Anterior cingulate cortex (tissue), 58 donors: Measurements from ENCODE around the gene TDRKH.
"Not testable (repeated sequence)": the region's sequence is repeated elsewhere in the genome, so short reads cannot be mapped to it uniquely, and the experiment has no call there.

Experiments used
- DNase-seq, 58 donors: peaks; one replicate each; lab custom pipeline; 2025; lab: John Stamatoyannopoulos, UW

The TDRKH gene

GRCh38 chr1:151806170-151806569 lies 15.9 kb upstream of the TDRKH start:
- DNase-seq: no peak

- no peak for DNase-seq
Measured at GRCh38 chr1:151805066-151805820, 14.9 kb upstream of the TDRKH start, which contains the start of gene LINGO4. TSS of gene LINGO4 (minus strand) at chr1:151805419. CDS start at chr1:151802704, 2,715 bp downstream.

GRCh38 chr1:151803915-151804314 lies 13.6 kb upstream of the TDRKH start:
- no peak for DNase-seq

- no peak for DNase-seq
Measured at GRCh38 chr1:151803164-151803563, 12.9 kb upstream of the TDRKH start.

- DNase-seq: no peak
Measured at GRCh38 chr1:151802372-151802771, 12.1 kb upstream of the TDRKH start.

- no peak for DNase-seq
Measured at GRCh38 chr1:151801846-151802245, 11.5 kb upstream of the TDRKH start.

GRCh38 chr1:151801310-151801820 lies 11.1 kb upstream of the TDRKH start:
- no peak for DNase-seq

- no peak for DNase-seq
Measured at GRCh38 chr1:151800830-151801229, 10.5 kb upstream of the TDRKH start.

GRCh38 chr1:151799179-151800022 lies 9.1 kb upstream of the TDRKH start:
- peak in 3 of 58 donors; percentile 6 to 24 (median 18) for DNase-seq

GRCh38 chr1:151798571-151798970 lies 8.3 kb upstream of the TDRKH start:
- no peak for DNase-seq

GRCh38 chr1:151790940-151791651 lies 796 bp upstream of the TDRKH start:
- peak in 6 of 58 donors; percentile 13 to 57 (median 40) for DNase-seq

- DNase-seq: no peak
Measured at GRCh38 chr1:151787689-151788088, 2.6 kb downstream of the TDRKH start.

GRCh38 chr1:151783796-151784195 lies 6.5 kb downstream of the TDRKH start:
- DNase-seq: no peak

- no peak for DNase-seq
Measured at GRCh38 chr1:151782741-151783140, 7.6 kb downstream of the TDRKH start.

GRCh38 chr1:151782026-151782425 lies 8.3 kb downstream of the TDRKH start:
- not testable (repeated sequence) for DNase-seq

- DNase-seq: not testable (repeated sequence)
Measured at GRCh38 chr1:151780736-151781135, 9.6 kb downstream of the TDRKH start.

- no peak for DNase-seq
Measured at GRCh38 chr1:151779852-151780251, 10.4 kb downstream of the TDRKH start.

- no peak for DNase-seq
Measured at GRCh38 chr1:151777317-151777716, 13.0 kb downstream of the TDRKH start.

GRCh38 chr1:151776665-151777062 lies 13.6 kb downstream of the TDRKH start:
- no peak for DNase-seq

GRCh38 chr1:151775894-151776664 lies 14.2 kb downstream of the TDRKH start:
- DNase-seq: no peak
